ENCODE data around the gene MITF.

The MITF gene

DNA sequence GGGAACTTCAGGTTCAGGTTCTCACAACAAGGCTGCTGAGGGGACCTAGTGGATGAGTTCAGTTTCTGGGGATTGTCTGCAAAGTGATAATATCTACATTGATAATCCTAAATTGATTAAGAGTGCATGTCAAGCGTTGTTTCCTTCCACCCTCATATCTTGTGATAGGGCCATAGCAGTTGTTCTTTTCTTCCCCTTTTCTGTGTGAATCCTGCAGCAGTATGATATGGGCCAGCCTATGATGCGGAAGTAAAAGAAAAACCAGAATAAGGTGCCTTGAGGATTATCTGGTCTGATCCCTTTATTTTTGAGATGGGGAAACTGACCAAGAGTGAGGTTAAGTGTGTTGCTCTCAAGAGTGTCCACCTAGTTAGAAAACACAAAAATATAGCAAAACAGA lies 86.2 kb downstream of the MITF start:
- Histone ChIP-seq H3K4me1 (ENCODE audit: control insufficient read depth, insufficient read depth, low read depth, low read length) (peaks cover 7% of the 10 kb centered on the region), H3K9me3 (ENCODE audit: control insufficient read depth, low read length) (no peaks in the 10 kb centered on the region), H3K27me3 (ENCODE audit: control insufficient read depth in 1 of 2, insufficient read depth in 1 of 2, low read length in 2 of 2) (no peaks in the 10 kb centered on the region), H3K27ac (ENCODE audit: low read length, poor library complexity, severe bottlenecking) (no peak overlapping the region), H4K8ac (ENCODE audit: low read length) (no peak overlapping the region), H3K36me3 (ENCODE audit: control insufficient read depth in 1 of 2, insufficient read depth in 2 of 2, low read depth in 1 of 2, low read length in 2 of 2) (peaks cover 0 to 6% of the 10 kb centered on the region in 2 experiments), H2BK15ac (ENCODE audit: low read depth, poor library complexity, severe bottlenecking) (no peak overlapping the region), H3K4me3 (ENCODE audit: insufficient read depth in 1 of 2, low read depth in 1 of 2, low read length in 2 of 2) (no peak overlapping the region), H3K14ac (ENCODE audit: low read length in 2 of 2) (no peak overlapping the region), H3K23ac (ENCODE audit: low read length in 2 of 2) (no peak overlapping the region), H2BK5ac (ENCODE audit: low read depth, low read length, poor library complexity, severe bottlenecking) (no peak overlapping the region), H2AFZ (ENCODE audit: low read depth, low read length) (no peak overlapping the region), H3K9ac (ENCODE audit: low read length) (no peak overlapping the region), H3K4ac (ENCODE audit: low read depth in 1 of 2, low read length in 2 of 2) (no peak overlapping the region), H3K79me1 (replicated peaks; ENCODE audit: low read length, poor library complexity, severe bottlenecking) (peaks cover 22% of the 10 kb centered on the region), H2AK5ac (ENCODE audit: low read length, severe bottlenecking) (no peak overlapping the region), H4K91ac (ENCODE audit: low read length) (no peak overlapping the region), H3K18ac (ENCODE audit: low read depth in 1 of 2, low read length in 2 of 2) (no peak overlapping the region), H3K4me2 (ENCODE audit: low read length, poor library complexity, severe bottlenecking) (no peak overlapping the region), H2BK12ac (ENCODE audit: low read length in 2 of 2) (no peak overlapping the region), H2BK120ac (ENCODE audit: low read depth, low read length) (no peak overlapping the region)
- no CpG with 5 or more reads among the region's 2 CpGs for WGBS
- no peak for DNase-seq

DNA sequence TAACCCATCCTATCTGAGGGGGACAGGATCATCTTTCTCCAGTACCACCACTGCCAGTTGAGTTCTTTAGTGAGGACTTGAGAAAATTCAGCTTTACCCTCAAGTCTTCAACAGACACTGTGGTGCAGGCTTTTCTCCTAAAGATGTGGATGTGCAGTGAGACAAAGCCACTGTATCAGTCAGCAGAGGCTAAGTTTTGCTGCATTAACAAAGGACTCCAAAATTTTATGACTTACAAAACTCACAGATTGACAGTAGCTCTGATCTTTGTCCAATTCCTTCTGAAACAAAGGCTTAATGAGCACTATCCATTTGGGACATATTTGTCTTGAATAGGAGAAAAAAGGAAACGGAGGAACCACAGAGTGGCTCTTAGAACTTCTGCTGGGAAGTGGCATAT lies 87.9 kb downstream of the MITF start:
- no peak overlapping the region for H3K23ac ChIP-seq (ENCODE audit: low read length in 2 of 2)
- no peak overlapping the region for H4K91ac ChIP-seq (ENCODE audit: low read length)
- no peak overlapping the region for H2BK5ac ChIP-seq (ENCODE audit: low read depth, low read length, poor library complexity, severe bottlenecking)
- no peak overlapping the region for H4K8ac ChIP-seq (ENCODE audit: low read length)
- H2BK15ac ChIP-seq (ENCODE audit: low read depth, poor library complexity, severe bottlenecking) = no peak overlapping the region
- no peak overlapping the region for H2AFZ ChIP-seq (ENCODE audit: low read depth, low read length)
- H3K14ac ChIP-seq (ENCODE audit: low read length in 2 of 2) = no peak overlapping the region
- no peak overlapping the region for H3K4me3 ChIP-seq (ENCODE audit: insufficient read depth in 1 of 2, low read depth in 1 of 2, low read length in 2 of 2)
- no peak overlapping the region for H2BK12ac ChIP-seq (ENCODE audit: low read length in 2 of 2)
- no peak overlapping the region for H3K4me2 ChIP-seq (ENCODE audit: low read length, poor library complexity, severe bottlenecking)
- DNase-seq = no peak
- no peak overlapping the region for H2BK120ac ChIP-seq (ENCODE audit: low read depth, low read length)
- peaks cover 25% of the 10 kb centered on the region for H3K79me1 ChIP-seq (replicated peaks; ENCODE audit: low read length, poor library complexity, severe bottlenecking)
- H3K18ac ChIP-seq (ENCODE audit: low read depth in 1 of 2, low read length in 2 of 2) = no peak overlapping the region
- H3K9me3 ChIP-seq (ENCODE audit: control insufficient read depth, low read length) = no peaks in the 10 kb centered on the region
- H2AK5ac ChIP-seq (ENCODE audit: low read length, severe bottlenecking) = no peak overlapping the region
- no peak overlapping the region for H3K27ac ChIP-seq (ENCODE audit: low read length, poor library complexity, severe bottlenecking)
- no peak overlapping the region for H3K9ac ChIP-seq (ENCODE audit: low read length)
- H3K36me3 ChIP-seq (ENCODE audit: control insufficient read depth in 1 of 2, insufficient read depth in 2 of 2, low read depth in 1 of 2, low read length in 2 of 2) = peaks cover 0 to 6% of the 10 kb centered on the region in 2 experiments
- no peaks in the 10 kb centered on the region for H3K27me3 ChIP-seq (ENCODE audit: control insufficient read depth in 1 of 2, insufficient read depth in 1 of 2, low read length in 2 of 2)
- H3K4ac ChIP-seq (ENCODE audit: low read depth in 1 of 2, low read length in 2 of 2) = no peak overlapping the region
- H3K4me1 ChIP-seq (ENCODE audit: control insufficient read depth, insufficient read depth, low read depth, low read length) = peaks cover 5% of the 10 kb centered on the region
- 95% methylated on average over 1 of the region's 1 CpG for WGBS

DNA sequence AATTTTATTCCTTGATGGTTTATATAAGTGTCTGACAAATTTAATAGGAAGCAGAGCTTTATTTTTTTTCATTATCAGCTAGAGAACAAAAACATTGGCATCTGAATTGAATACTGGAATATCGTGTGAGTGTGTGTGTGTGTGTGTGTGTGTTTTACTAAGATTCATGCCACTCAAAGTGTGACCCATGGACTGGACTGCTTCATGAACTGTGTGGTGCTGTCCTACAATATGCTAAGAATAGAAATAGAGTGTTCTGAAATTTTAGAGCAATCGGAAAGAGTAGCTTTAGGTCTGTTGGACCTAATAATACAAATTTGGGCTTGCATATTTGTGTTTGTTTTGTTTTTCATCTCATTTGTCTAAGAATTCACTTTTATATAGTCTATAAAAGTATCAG lies 89.6 kb downstream of the MITF start:
- Histone ChIP-seq H3K27ac (ENCODE audit: low read length, poor library complexity, severe bottlenecking) (no peak overlapping the region), H2BK120ac (ENCODE audit: low read depth, low read length) (no peak overlapping the region), H3K9ac (ENCODE audit: low read length) (no peak overlapping the region)

DNA sequence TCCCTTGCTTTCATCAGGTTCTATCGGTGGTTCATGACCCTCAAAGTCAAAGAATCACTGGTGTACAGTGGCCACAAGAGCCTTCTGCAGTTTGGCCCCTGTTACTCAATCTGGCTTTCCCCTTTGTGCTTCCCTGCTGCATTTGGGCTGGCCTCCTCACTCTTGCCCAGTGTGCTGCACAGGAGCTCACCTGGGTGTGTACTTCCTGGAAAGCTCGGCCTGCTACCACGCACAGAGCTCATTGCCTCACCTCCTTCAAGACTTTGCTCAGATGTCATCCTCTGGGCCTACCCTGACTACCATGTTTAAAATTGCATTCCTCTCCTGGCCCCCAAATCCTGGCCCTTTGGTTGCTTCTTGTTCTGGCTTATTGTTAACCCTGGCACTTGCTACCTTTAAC lies 90.9 kb downstream of the MITF start:
- H3K9me3 ChIP-seq (ENCODE audit: control insufficient read depth, low read length) = peaks cover 2% of the 10 kb centered on the region
- H3K9ac ChIP-seq (ENCODE audit: low read length) = no peak overlapping the region
- no peak overlapping the region for H2AFZ ChIP-seq (ENCODE audit: low read depth, low read length)
- peaks cover 2% of the 10 kb centered on the region for H3K4me1 ChIP-seq (ENCODE audit: control insufficient read depth, insufficient read depth, low read depth, low read length)
- H4K91ac ChIP-seq (ENCODE audit: low read length) = no peak overlapping the region
- H2AK5ac ChIP-seq (ENCODE audit: low read length, severe bottlenecking) = no peak overlapping the region
- peaks cover 21% of the 10 kb centered on the region for H3K79me1 ChIP-seq (replicated peaks; ENCODE audit: low read length, poor library complexity, severe bottlenecking)
- H3K23ac ChIP-seq (ENCODE audit: low read length in 2 of 2) = no peak overlapping the region
- no peak overlapping the region for H2BK12ac ChIP-seq (ENCODE audit: low read length in 2 of 2)
- no peak overlapping the region for H3K18ac ChIP-seq (ENCODE audit: low read depth in 1 of 2, low read length in 2 of 2)
- DNase-seq = no peak
- H2BK15ac ChIP-seq (ENCODE audit: low read depth, poor library complexity, severe bottlenecking) = no peak overlapping the region
- H4K8ac ChIP-seq (ENCODE audit: low read length) = no peak overlapping the region
- H3K36me3 ChIP-seq (ENCODE audit: control insufficient read depth in 1 of 2, insufficient read depth in 2 of 2, low read depth in 1 of 2, low read length in 2 of 2) = peaks cover 0 to 3% of the 10 kb centered on the region in 2 experiments
- no peak overlapping the region for H2BK120ac ChIP-seq (ENCODE audit: low read depth, low read length)
- no peak overlapping the region for H2BK5ac ChIP-seq (ENCODE audit: low read depth, low read length, poor library complexity, severe bottlenecking)
- H3K14ac ChIP-seq (ENCODE audit: low read length in 2 of 2) = no peak overlapping the region
- 84% methylated on average over 3 of the region's 3 CpGs for WGBS
- H3K27me3 ChIP-seq (ENCODE audit: control insufficient read depth in 1 of 2, insufficient read depth in 1 of 2, low read length in 2 of 2) = no peaks in the 10 kb centered on the region
- no peak overlapping the region for H3K4me3 ChIP-seq (ENCODE audit: insufficient read depth in 1 of 2, low read depth in 1 of 2, low read length in 2 of 2)
- H3K4ac ChIP-seq (ENCODE audit: low read depth in 1 of 2, low read length in 2 of 2) = no peak overlapping the region
- H3K4me2 ChIP-seq (ENCODE audit: low read length, poor library complexity, severe bottlenecking) = no peak overlapping the region
- no peak overlapping the region for H3K27ac ChIP-seq (ENCODE audit: low read length, poor library complexity, severe bottlenecking)

More for the DNA sequence above, 89.6 kb downstream of the MITF start:
- DNase-seq = no peak
- no CpG with 5 or more reads among the region's 2 CpGs for WGBS
- H3K4me3 ChIP-seq (ENCODE audit: insufficient read depth in 1 of 2, low read depth in 1 of 2, low read length in 2 of 2) = no peak overlapping the region
- H3K4me2 ChIP-seq (ENCODE audit: low read length, poor library complexity, severe bottlenecking) = no peak overlapping the region
- H3K27me3 ChIP-seq (ENCODE audit: control insufficient read depth in 1 of 2, insufficient read depth in 1 of 2, low read length in 2 of 2) = no peaks in the 10 kb centered on the region
- no peak overlapping the region for H2BK15ac ChIP-seq (ENCODE audit: low read depth, poor library complexity, severe bottlenecking)
- H3K36me3 ChIP-seq (ENCODE audit: control insufficient read depth in 1 of 2, insufficient read depth in 2 of 2, low read depth in 1 of 2, low read length in 2 of 2) = peaks cover 0 to 6% of the 10 kb centered on the region in 2 experiments
- no peak overlapping the region for H2BK5ac ChIP-seq (ENCODE audit: low read depth, low read length, poor library complexity, severe bottlenecking)
- H4K91ac ChIP-seq (ENCODE audit: low read length) = no peak overlapping the region
- H3K79me1 ChIP-seq (replicated peaks; ENCODE audit: low read length, poor library complexity, severe bottlenecking) = peaks cover 24% of the 10 kb centered on the region
- no peak overlapping the region for H3K14ac ChIP-seq (ENCODE audit: low read length in 2 of 2)
- H2BK12ac ChIP-seq (ENCODE audit: low read length in 2 of 2) = no peak overlapping the region
- H3K4me1 ChIP-seq (ENCODE audit: control insufficient read depth, insufficient read depth, low read depth, low read length) = peaks cover 5% of the 10 kb centered on the region
- no peak overlapping the region for H3K23ac ChIP-seq (ENCODE audit: low read length in 2 of 2)
- H3K9me3 ChIP-seq (ENCODE audit: control insufficient read depth, low read length) = no peaks in the 10 kb centered on the region
- H3K18ac ChIP-seq (ENCODE audit: low read depth in 1 of 2, low read length in 2 of 2) = no peak overlapping the region
- H4K8ac ChIP-seq (ENCODE audit: low read length) = no peak overlapping the region
- no peak overlapping the region for H3K4ac ChIP-seq (ENCODE audit: low read depth in 1 of 2, low read length in 2 of 2)
- no peak overlapping the region for H2AK5ac ChIP-seq (ENCODE audit: low read length, severe bottlenecking)
- no peak overlapping the region for H2AFZ ChIP-seq (ENCODE audit: low read depth, low read length)
